SK-MEL-5 (cell line): ENCODE measurements around the gene TEX10. TPM values are rescaled to one million over a fixed set of nuclear protein-coding genes. Genes with fewer than 3 reads are reported as not detected.

ENCODE experiments used
- total RNA-seq: library from RNA; depleted of rRNA; stranded (reverse); fragments of >200 nt; shearing (Covaris generic); gene quantifications from 2 replicates; pipeline ENCODE4 v1.2.3, GENCODE V29; 2014; rRNA removed

TEX10 gene
- total RNA-seq, 1 experiment from 2014 or later: 64.9 TPM

Other genes with a start within 250 kb of the TEX10 start
- 101 and 103 TPM in 2 replicates for gene MSANTD3, start 74.2 kb upstream of the TEX10 start, total RNA-seq
- gene TMEFF1, start 120.2 kb upstream of the TEX10 start, total RNA-seq: 0.45 and 4.3 TPM in 2 replicates
- 0.69 and 1.0 TPM in 2 replicates for gene CAVIN4, start 225.1 kb upstream of the TEX10 start, total RNA-seq